GM12878 (cell line): ENCODE measurements around the gene PRDX3. TPM values are rescaled to one million over a fixed set of nuclear protein-coding genes. Genes with fewer than 3 reads are reported as not detected.

Source experiments
- ATAC-seq: fragments of 200-7000 bp; cut with Tn5 transposase; 3 replicates; pipeline ENCODE4 v1.9.1; 2020; ENCODE audit warnings: mild to moderate bottlenecking, moderate library complexity
- BruUV-seq: library from RNA; stranded (reverse); fragments of 400-500 nt; replicated peaks from 2 replicates; lab custom pipeline; 2021; lab: Mats Ljungman, UMichigan
- CTCF ChIA-PET: fragments of 300-600 bp; sonication (Branson Sonifier 250); formaldehyde crosslinking; extraction: SDS; loops from one replicate; lab custom pipeline; 2021; ENCODE audit warnings: inconsistent platforms; lab: Yijun Ruan, JAX
- POLR2A ChIA-PET: fragments of 350-600 bp; formaldehyde crosslinking; extraction: SDS; loops from one replicate; lab custom pipeline; 2021; ENCODE audit warnings: inconsistent platforms; lab: Charles Lee
- RAD21 ChIA-PET: fragments of 300-600 bp; sonication (Branson Sonifier 250); formaldehyde crosslinking; loops from one replicate; lab custom pipeline; 2023; ENCODE audit warnings: antibody characterized with exemption; ENCODE audit not compliant: unreplicated experiment; lab: Charles Lee
- SMC1A ChIA-PET: fragments of 300-600 bp; sonication (Branson Sonifier 250); formaldehyde crosslinking; loops from one replicate; lab custom pipeline; 2023; ENCODE audit not compliant: unreplicated experiment, uncharacterized antibody; lab: Charles Lee
- DNase-seq: peaks from one replicate; pipeline ENCODE4 v3.0.0-alpha.2; 2011; ENCODE audit warnings: low read depth, low spot score
- FAIRE-seq: peaks from 3 replicates; lab custom pipeline; 2011; peaks lifted over from hg19 to GRCh38; lab: Jason Lieb, UNC
- H2AFZ ChIP-seq: 2 replicates; pipeline ENCODE4 v1.6.0; 2011; ENCODE audit warnings: low read depth, low read length, control low read depth; ENCODE audit not compliant: control insufficient read depth
- H3K27ac ChIP-seq: 2 replicates; pipeline ENCODE4 v1.5.1; 2011; ENCODE audit warnings: control low read depth; ENCODE audit not compliant: control insufficient read depth, insufficient read depth
- H3K27me3 ChIP-seq, 2 experiments: replicated peaks in 1 of 2; 2 replicates each; pipeline versions ENCODE4 v1.6.0 to v1.6.1; 2011; ENCODE audit warnings: low read length in 1 of 2; ENCODE audit not compliant: control insufficient read depth in 2 of 2, insufficient read depth in 2 of 2
- H3K36me3 ChIP-seq, 2 experiments: 2 replicates each; pipeline ENCODE4 v1.5.1; 2011; ENCODE audit warnings: low read length in 1 of 2; ENCODE audit not compliant: control insufficient read depth in 2 of 2, insufficient read depth in 2 of 2
- H3K4me1 ChIP-seq: 2 replicates; pipeline ENCODE4 v1.6.1; 2011; ENCODE audit warnings: mild to moderate bottlenecking, low read length, moderate library complexity, mixed read lengths; ENCODE audit not compliant: control insufficient read depth, insufficient read depth
- H3K4me2 ChIP-seq: 2 replicates; pipeline ENCODE4 v1.6.0; 2011; ENCODE audit warnings: control low read depth; ENCODE audit not compliant: control insufficient read depth, insufficient read depth
- H3K4me3 ChIP-seq: fragments of 200-600 bp; sonication (generic); 2 replicates; pipeline ENCODE4 v1.5.1; 2016
- H3K79me2 ChIP-seq: 2 replicates; pipeline ENCODE4 v1.6.0; 2011; ENCODE audit warnings: low read length; ENCODE audit not compliant: control insufficient read depth, insufficient read depth
- H3K9ac ChIP-seq: 2 replicates; pipeline ENCODE4 v1.8.0; 2011; ENCODE audit warnings: low read length, control low read depth, mixed read lengths; ENCODE audit not compliant: control insufficient read depth, insufficient read depth
- H3K9me3 ChIP-seq: replicated peaks from 3 replicates; pipeline ENCODE4 v1.5.1; 2011; ENCODE audit warnings: mild to moderate bottlenecking, low read length; ENCODE audit not compliant: control insufficient read depth, insufficient read depth
- H4K20me1 ChIP-seq: 2 replicates; pipeline ENCODE4 v1.6.0; 2011; ENCODE audit not compliant: control insufficient read depth, insufficient read depth
- BACH1 ChIP-seq: fragments of 450-650 bp; IDR thresholded peaks from 2 replicates; pipeline ENCODE4 v1.6.1; 2017; ENCODE audit warnings: mild to moderate bottlenecking, borderline replicate concordance
- CBFB ChIP-seq: IDR thresholded peaks from 2 replicates; pipeline ENCODE4 v1.6.1; 2016; ENCODE audit warnings: antibody characterized with exemption, low read depth
- CREB1 ChIP-seq: IDR thresholded peaks from 2 replicates; pipeline ENCODE4 v1.6.1; 2012; ENCODE audit warnings: low read depth, mild to moderate bottlenecking, inconsistent platforms
- CREM ChIP-seq: IDR thresholded peaks from 2 replicates; pipeline ENCODE4 v1.6.1; 2014; ENCODE audit warnings: antibody characterized with exemption, low read depth
- CTCF ChIP-seq, 3 experiments: IDR thresholded peaks in 2 of 3; conservative IDR thresholded peaks in 1 of 3; 2 replicates each; pipeline ENCODE4 v1.5.1; 2011; ENCODE audit warnings: low read depth in 3 of 3, low read length in 3 of 3, mild to moderate bottlenecking in 3 of 3, control low read depth in 2 of 3, moderate library complexity in 2 of 3, inconsistent platforms in 1 of 3, mixed read lengths in 1 of 3; ENCODE audit not compliant: control insufficient read depth in 2 of 3, insufficient read depth in 1 of 3; ENCODE audit errors: extremely low read depth in 1 of 3
- EED ChIP-seq: sonication (generic); IDR thresholded peaks from 2 replicates; pipeline ENCODE4 v1.6.1; 2016; ENCODE audit warnings: antibody characterized with exemption, low read depth
- NFIC ChIP-seq: IDR thresholded peaks from 2 replicates; pipeline ENCODE4 v1.6.1; 2012; ENCODE audit warnings: low read depth, mild to moderate bottlenecking, inconsistent platforms, low read length, moderate library complexity
- NR2C1 ChIP-seq: fragments of 450-650 bp; IDR thresholded peaks from 2 replicates; pipeline ENCODE4 v1.6.1; 2017; ENCODE audit warnings: antibody characterized with exemption, mild to moderate bottlenecking, moderate library complexity
- PAX5 ChIP-seq: IDR thresholded peaks from 2 replicates; pipeline ENCODE4 v1.6.1; 2011; ENCODE audit warnings: low read depth, low read length, borderline replicate concordance
- PML ChIP-seq: IDR thresholded peaks from 2 replicates; pipeline ENCODE4 v1.6.1; 2012; ENCODE audit warnings: low read length, inconsistent platforms
- POLR2AphosphoS5 ChIP-seq: IDR thresholded peaks from 2 replicates; pipeline ENCODE4 v1.6.1; 2011; ENCODE audit warnings: mild to moderate bottlenecking, low read length, inconsistent platforms
- RUNX3 ChIP-seq: IDR thresholded peaks from 2 replicates; pipeline ENCODE4 v1.6.1; 2012; ENCODE audit warnings: low read length, inconsistent platforms
- SMC3 ChIP-seq: IDR thresholded peaks from 2 replicates; pipeline ENCODE4 v1.6.1; 2011; ENCODE audit warnings: low read length, improper control_type of control experiment, borderline replicate concordance
- SRF ChIP-seq, 2 experiments: IDR thresholded peaks; 2 replicates each; pipeline ENCODE4 v1.6.1; 2011; ENCODE audit warnings: low read depth in 2 of 2, low read length in 2 of 2, mild to moderate bottlenecking in 1 of 2, moderate library complexity in 1 of 2
- TCF7 ChIP-seq: IDR thresholded peaks from 2 replicates; pipeline ENCODE4 v1.6.1; 2014; ENCODE audit warnings: antibody characterized with exemption, borderline replicate concordance
- YBX1 ChIP-seq: fragments of 450-650 bp; IDR thresholded peaks from 2 replicates; pipeline ENCODE4 v1.6.1; 2016; ENCODE audit warnings: antibody characterized with exemption
- WGBS: methylation state at CpG from one replicate; pipeline ENCODE4 v1.1.6; 2016; ENCODE audit warnings: low lambda C conversion rate; ENCODE audit not compliant: insufficient replicate concordance, insufficient coverage; ENCODE audit errors: missing lambda C conversion rate; 5-methylcytosine and 5-hydroxymethylcytosine counted together
- in situ Hi-C: fragments of 300-500 bp; cut with MboI; formaldehyde crosslinking; loops from 9 replicates; pipeline ENCODE4 v1.14.3; 2018; ENCODE audit warnings: mixed read lengths
- intact Hi-C: fragments of 100-400 bp; cut with micrococcal nuclease; formaldehyde crosslinking; loops from one replicate; pipeline ENCODE4 v1.14.2; 2022; ENCODE audit not compliant: unreplicated experiment
- polyA plus RNA-seq, 11 experiments: library from polyadenylated mRNA; depleted of rRNA in 4 of 11; unstranded in 6 of 11; stranded (reverse) in 5 of 11; fragments of >200 nt; fragmentation: Nextera tagmentation in 4 of 11; fragmentation: Illumina TruSeq in 1 of 11; extraction: Ambion mirVana in 4 of 11; extraction: Trizol in 1 of 11; gene quantifications; 1 replicate in 1 of 11; 2 replicates in 10 of 11; pipeline versions ENCODE4 v1.2.1 to v1.2.3, GENCODE V29; 2011 to 2016; ENCODE audit warnings: inconsistent platforms in 2 of 11, missing spikeins in 2 of 11, low read depth in 1 of 11
- total RNA-seq, 4 experiments: library from RNA; depleted of rRNA in 3 of 4; stranded (reverse); fragments of >200 nt in 3 of 4; fragmentation: Illumina TruSeq in 1 of 4; extraction: Trizol in 1 of 4; gene quantifications; 2 replicates each; pipeline versions ENCODE4 v1.2.1 to v1.2.3, GENCODE V29; 2013 to 2021
- TF ChIP-seq, protein P1 (sequence below): fragments of 450-650 bp; IDR thresholded peaks from 2 replicates; pipeline ENCODE4 v1.6.1; 2016; ENCODE audit warnings: mild to moderate bottlenecking
- TF ChIP-seq, protein P2 (sequence below): IDR thresholded peaks from 2 replicates; pipeline ENCODE4 v1.6.1; 2011; ENCODE audit warnings: borderline replicate concordance, low read depth, mild to moderate bottlenecking, moderate library complexity, low read length; ENCODE audit not compliant: insufficient read depth, poor library complexity, severe bottlenecking

Gene PRDX3
- total and polyA plus RNA-seq, 10 of the 15 experiments (the other 5 are each of a cell fraction or from before 2014, with no cell fraction given): 195 to 1,431 (median 398) TPM

DNA sequence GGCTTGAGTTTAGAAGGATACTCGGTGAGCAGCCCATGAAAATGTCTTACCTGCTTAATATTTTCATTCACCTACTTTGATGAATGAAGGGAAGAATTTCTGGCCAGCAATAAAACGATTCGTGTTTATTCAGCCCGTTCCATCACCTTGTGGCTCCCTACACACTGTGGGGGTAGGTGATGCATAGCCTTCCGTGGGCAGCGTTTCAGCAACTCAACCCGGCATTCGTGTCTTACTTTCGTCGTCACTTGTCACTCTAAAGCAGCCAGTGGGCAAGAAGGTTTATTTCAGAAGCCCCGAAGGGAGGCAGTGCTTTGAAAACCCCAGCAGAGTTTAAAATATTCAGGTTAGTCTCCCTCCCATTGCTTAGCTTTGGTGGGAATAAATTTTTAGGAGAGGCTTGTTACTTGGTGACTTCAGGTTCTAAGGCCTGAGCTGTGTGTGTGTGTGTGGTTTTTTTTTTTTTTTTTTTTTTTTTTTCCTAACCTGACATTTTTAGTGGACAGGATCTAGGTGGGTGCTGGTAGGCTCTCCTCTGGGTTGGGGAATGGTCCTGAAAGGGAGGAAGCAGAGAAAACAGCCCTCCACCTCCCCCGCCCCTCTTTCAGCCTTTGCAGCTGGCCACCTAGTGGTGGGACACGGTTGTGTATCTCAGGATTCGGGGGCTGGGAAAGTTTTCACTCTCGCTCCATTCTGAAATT, 30.6 kb upstream of the PRDX3 start:
- Histone ChIP-seq H3K4me1 (peaks cover 26% of the 10 kb centered on the region), H2AFZ (peak overlapping the region; percentile 75), H3K79me2 (peaks cover 63% of the 10 kb centered on the region), H4K20me1 (no peaks in the 10 kb centered on the region), H3K9ac (peak overlapping the region; percentile 70), H3K36me3 (no peaks in the 10 kb centered on the region), H3K9me3 (no peaks in the 10 kb centered on the region), H3K27ac (peak overlapping the region; percentile 80), H3K27me3 (no peaks in the 10 kb centered on the region), H3K4me3 (peak overlapping the region; percentile 80), H3K4me2 (peak overlapping the region; percentile 51)
- DNase-seq: no peak
- ChIA-PET SMC1A (interaction anchor here (0.6 to 5.3 kb wide), 19 partner anchors 10 to 648 kb away, joined by 3 to 28 read pairs (median 4); no protein-coding TSS in a partner anchor), CTCF (interaction anchor here (0.6 to 4.6 kb wide), 43 partner anchors 10 to 477 kb away, joined by 3 to 43 read pairs (median 4); partner anchors contain the start of gene PRDX3), POLR2A (interaction anchor here (0.7 to 1.7 kb wide), 5 partner anchors 35 to 98 kb away, joined by 4 to 8 read pairs (median 5); no protein-coding TSS in a partner anchor), RAD21 (interaction anchor here (0.6 to 3.8 kb wide), 13 partner anchors 11 to 281 kb away, joined by 3 to 33 read pairs (median 4); no protein-coding TSS in a partner anchor)
- BruUV-seq: TSS peak; percentile 56
- intact Hi-C loops (loop anchor here (2.0 to 5.0 kb wide), 5 partner anchors 60 to 443 kb away; partner anchors contain the start of genes BAG3, RGS10 and TIAL1), in situ Hi-C loops (loop anchor here (5.0 kb wide), 1 partner anchor 283 kb away; no protein-coding TSS in a partner anchor)
- no peak for FAIRE-seq
- peak; percentile 32 for ATAC-seq
- WGBS: 1% methylated on average over 15 of the region's 15 CpGs
- TF ChIP-seq POLR2AphosphoS5 (no peak), NR2C1 (no peak), TCF7 (no peak), PML (no peak), EED (peak; percentile 50; the same call in 1 of the 2 replicates), CTCF (IDR thresholded peaks at IDR 0.05 in 2 of 3, conservative IDR thresholded peaks at IDR 0.05 in 1 of 3; ENCODE audit: control insufficient read depth in 2 of 3, extremely low read depth in 1 of 3, insufficient read depth in 1 of 3, low read depth in 3 of 3, low read length in 3 of 3) (peak; percentile 71 to 89 (median 87)), PAX5 (0 out of 2 replicates have a peak, but pooled peaks have one; percentile 40), CREM (0 out of 2 replicates have a peak, but pooled peaks have one; percentile 41), CREB1 (peak; percentile 55), RUNX3 (peak; percentile 27; the same call in 1 of the 2 replicates), BACH1 (no peak), CBFB (no peak), SMC3 (peak; percentile 45; the same call in 1 of the 2 replicates), SRF (IDR thresholded peaks at IDR 0.05; ENCODE audit: low read depth in 2 of 2, low read length in 2 of 2) (no peak), YBX1 (no peak), NFIC (no peak)
- TF ChIP-seq, protein P1, sequence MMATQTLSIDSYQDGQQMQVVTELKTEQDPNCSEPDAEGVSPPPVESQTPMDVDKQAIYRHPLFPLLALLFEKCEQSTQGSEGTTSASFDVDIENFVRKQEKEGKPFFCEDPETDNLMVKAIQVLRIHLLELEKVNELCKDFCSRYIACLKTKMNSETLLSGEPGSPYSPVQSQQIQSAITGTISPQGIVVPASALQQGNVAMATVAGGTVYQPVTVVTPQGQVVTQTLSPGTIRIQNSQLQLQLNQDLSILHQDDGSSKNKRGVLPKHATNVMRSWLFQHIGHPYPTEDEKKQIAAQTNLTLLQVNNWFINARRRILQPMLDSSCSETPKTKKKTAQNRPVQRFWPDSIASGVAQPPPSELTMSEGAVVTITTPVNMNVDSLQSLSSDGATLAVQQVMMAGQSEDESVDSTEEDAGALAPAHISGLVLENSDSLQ: peak; percentile 87
- TF ChIP-seq, protein P2, sequence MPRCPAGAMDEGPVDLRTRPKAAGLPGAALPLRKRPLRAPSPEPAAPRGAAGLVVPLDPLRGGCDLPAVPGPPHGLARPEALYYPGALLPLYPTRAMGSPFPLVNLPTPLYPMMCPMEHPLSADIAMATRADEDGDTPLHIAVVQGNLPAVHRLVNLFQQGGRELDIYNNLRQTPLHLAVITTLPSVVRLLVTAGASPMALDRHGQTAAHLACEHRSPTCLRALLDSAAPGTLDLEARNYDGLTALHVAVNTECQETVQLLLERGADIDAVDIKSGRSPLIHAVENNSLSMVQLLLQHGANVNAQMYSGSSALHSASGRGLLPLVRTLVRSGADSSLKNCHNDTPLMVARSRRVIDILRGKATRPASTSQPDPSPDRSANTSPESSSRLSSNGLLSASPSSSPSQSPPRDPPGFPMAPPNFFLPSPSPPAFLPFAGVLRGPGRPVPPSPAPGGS: no peak
